Neuronal stem cell (in vitro differentiated cells): Measurements from ENCODE around the gene SSRP1.

Source experiments
- DNase-seq: peaks from one replicate; pipeline ENCODE4 v3.0.0-alpha.2; 2013; ENCODE audit warnings: low spot score
- H2AFZ ChIP-seq: one replicate; pipeline ENCODE4 v1.6.1; 2013; ENCODE audit warnings: mild to moderate bottlenecking, low read length, inconsistent platforms
- H2AK5ac ChIP-seq: 2 replicates; pipeline ENCODE4 v1.6.1; 2013; ENCODE audit warnings: low read depth, mild to moderate bottlenecking, inconsistent platforms, low read length, moderate library complexity, mixed read lengths
- H2BK120ac ChIP-seq: 2 replicates; pipeline ENCODE4 v1.6.1; 2013; ENCODE audit warnings: low read depth, mild to moderate bottlenecking, inconsistent platforms, low read length, moderate library complexity, mixed read lengths
- H2BK12ac ChIP-seq: one replicate; pipeline ENCODE4 v1.6.1; 2013; ENCODE audit warnings: low read length, inconsistent platforms
- H2BK15ac ChIP-seq: 2 replicates; pipeline ENCODE4 v1.6.1; 2013; ENCODE audit warnings: mild to moderate bottlenecking, low read length, inconsistent platforms, mixed read lengths
- H2BK5ac ChIP-seq: one replicate; pipeline ENCODE4 v1.6.1; 2013; ENCODE audit warnings: inconsistent platforms, mild to moderate bottlenecking, low read length, moderate library complexity
- H3K14ac ChIP-seq: one replicate; pipeline ENCODE4 v1.6.1; 2013; ENCODE audit warnings: low read length, inconsistent platforms
- H3K18ac ChIP-seq: 2 replicates; pipeline ENCODE4 v1.6.1; 2013; ENCODE audit warnings: low read length, inconsistent platforms
- H3K23ac ChIP-seq: 2 replicates; pipeline ENCODE4 v1.6.1; 2013; ENCODE audit warnings: low read depth, mild to moderate bottlenecking, mixed read lengths, low read length, inconsistent platforms; ENCODE audit not compliant: poor library complexity
- H3K27ac ChIP-seq: replicated peaks from 3 replicates; pipeline ENCODE4 v1.5.1; 2013; ENCODE audit warnings: low read length, inconsistent platforms
- H3K27me3 ChIP-seq, 3 experiments: 2 replicates each; pipeline ENCODE4 v1.6.1; 2013; ENCODE audit warnings: low read length in 3 of 3, mild to moderate bottlenecking in 2 of 3, inconsistent platforms in 1 of 3, low read depth in 1 of 3, mixed read lengths in 1 of 3, moderate library complexity in 1 of 3; ENCODE audit not compliant: control insufficient read depth in 3 of 3, insufficient read depth in 3 of 3
- H3K36me3 ChIP-seq, 2 donors: replicated peaks in 1 of 2; 2 replicates each; pipeline ENCODE4 v1.6.1; 2013; ENCODE audit warnings: low read length in 2 of 2; ENCODE audit not compliant: control insufficient read depth in 2 of 2, insufficient read depth in 2 of 2
- H3K4ac ChIP-seq: 2 replicates; pipeline ENCODE4 v1.6.1; 2013; ENCODE audit warnings: inconsistent platforms, mild to moderate bottlenecking, low read length, moderate library complexity
- H3K4me1 ChIP-seq, 2 donors: 1 replicate in 1 of 2; 2 replicates in 1 of 2; pipeline ENCODE4 v1.6.1; 2013; ENCODE audit warnings: low read length in 2 of 2, low read depth in 1 of 2; ENCODE audit not compliant: control insufficient read depth in 2 of 2, insufficient read depth in 1 of 2
- H3K4me2 ChIP-seq: one replicate; pipeline ENCODE4 v1.6.1; 2013; ENCODE audit warnings: mild to moderate bottlenecking, low read length, inconsistent platforms; ENCODE audit not compliant: insufficient read depth, poor library complexity, severe bottlenecking
- H3K4me3 ChIP-seq, 2 donors: 2 replicates each; pipeline ENCODE4 v1.5.1; 2013; ENCODE audit warnings: low read length in 2 of 2, mild to moderate bottlenecking in 2 of 2, inconsistent platforms in 1 of 2, moderate library complexity in 1 of 2
- H3K79me1 ChIP-seq: one replicate; pipeline ENCODE4 v1.6.1; 2013; ENCODE audit warnings: low read depth, mild to moderate bottlenecking, inconsistent platforms, low read length, moderate library complexity
- H3K9ac ChIP-seq: one replicate; pipeline ENCODE4 v1.6.1; 2013; ENCODE audit warnings: mild to moderate bottlenecking, low read depth, low read length, inconsistent platforms; ENCODE audit not compliant: poor library complexity
- H3K9me3 ChIP-seq, 2 donors: replicated peaks in 1 of 2; 2 replicates each; pipeline versions ENCODE3 to v1.6.1; 2013; ENCODE audit warnings: low read length in 2 of 2, mild to moderate bottlenecking in 2 of 2, inconsistent platforms in 1 of 2, low read depth in 1 of 2, mixed read lengths in 1 of 2, moderate library complexity in 1 of 2; ENCODE audit not compliant: control insufficient read depth in 2 of 2, insufficient read depth in 1 of 2
- H4K8ac ChIP-seq: one replicate; pipeline ENCODE4 v1.6.1; 2013; ENCODE audit warnings: low read depth, mild to moderate bottlenecking, inconsistent platforms, low read length, moderate library complexity
- H4K91ac ChIP-seq: one replicate; pipeline ENCODE4 v1.6.1; 2013; ENCODE audit warnings: low read length, low read depth, mild to moderate bottlenecking, inconsistent platforms; ENCODE audit not compliant: poor library complexity
- WGBS, 2 donors: extraction: QIAGEN DNeasy Blood & Tissue Kit; methylation state at CpG; one replicate each; pipeline ENCODE4 v1.1.7; 2013; ENCODE audit warnings: missing lambda C conversion rate in 2 of 2, mixed read lengths in 1 of 2; ENCODE audit not compliant: insufficient read length in 2 of 2, insufficient replicate concordance in 1 of 2; ENCODE audit errors: extremely low coverage in 2 of 2; 5-methylcytosine and 5-hydroxymethylcytosine counted together

Gene SSRP1

DNA sequence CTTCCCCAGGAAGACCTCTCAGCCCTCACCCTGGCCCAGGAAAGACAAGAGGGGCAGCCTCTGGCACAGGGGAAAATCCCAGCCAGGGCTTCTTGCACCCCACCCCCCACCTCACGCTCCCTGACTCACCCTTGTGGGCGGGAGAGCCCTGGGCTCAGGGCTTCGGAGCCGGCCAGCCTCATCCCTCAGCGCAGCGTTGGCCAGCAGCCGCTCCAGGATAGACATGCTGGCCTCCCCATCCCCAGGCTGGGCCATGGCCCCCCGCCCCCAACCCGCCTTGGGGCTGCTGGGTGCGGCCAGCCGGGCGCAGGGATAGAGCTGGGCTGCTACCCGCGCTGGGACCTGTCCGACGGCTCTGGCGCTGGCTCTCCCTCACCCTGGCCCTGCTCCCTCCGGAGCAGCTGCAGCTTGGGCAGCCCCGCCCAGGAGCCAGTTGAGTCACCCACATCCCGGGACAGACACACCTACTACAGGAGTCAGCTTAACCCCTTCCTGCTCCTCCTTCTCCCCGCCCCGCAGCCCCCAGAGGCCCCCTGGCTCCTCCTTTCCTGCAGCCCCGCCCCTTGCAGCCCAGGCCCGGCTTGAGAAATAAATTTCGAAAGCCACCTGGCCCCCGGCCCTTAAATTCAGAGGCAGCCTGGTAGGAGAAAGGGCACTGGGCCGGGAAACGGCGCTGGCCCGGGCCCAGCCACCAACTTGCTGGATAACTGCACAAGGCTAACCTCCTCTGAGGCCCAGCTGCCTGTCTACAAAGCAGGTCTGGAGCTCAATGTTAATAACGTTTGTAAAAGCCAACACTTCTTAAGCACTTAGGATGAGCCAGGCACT, 24.4 kb downstream of the SSRP1 start:
- no peaks in the 10 kb centered on the region for H3K27me3 ChIP-seq
- H3K18ac ChIP-seq: peak overlapping the region; percentile 89
- no peak overlapping the region for H3K14ac ChIP-seq
- no peak overlapping the region for H4K91ac ChIP-seq
- H4K8ac ChIP-seq: no peak overlapping the region
- H2BK5ac ChIP-seq: no peak overlapping the region
- no peak overlapping the region for H2AFZ ChIP-seq
- no peak overlapping the region for H2BK120ac ChIP-seq
- peaks cover 18 to 21% of the 10 kb centered on the region in 2 donors for H3K4me1 ChIP-seq
- H3K9ac ChIP-seq: peak overlapping the region; percentile 74
- H3K79me1 ChIP-seq: peaks cover 8% of the 10 kb centered on the region
- no peak overlapping the region for H2AK5ac ChIP-seq
- no peak overlapping the region for H3K23ac ChIP-seq
- no peak overlapping the region for H2BK15ac ChIP-seq
- peak overlapping the region; percentile 69 for H3K4me2 ChIP-seq
- H3K27ac ChIP-seq: peak overlapping the region; percentile 8
- peaks cover 0 to under 1% of the 10 kb centered on the region in 2 donors for H3K9me3 ChIP-seq
- DNase-seq: peak; percentile 75
- H2BK12ac ChIP-seq: no peak overlapping the region
- no peak overlapping the region for H3K4ac ChIP-seq
- peak overlapping the region in 1 of 2 donors; percentile 68 for H3K4me3 ChIP-seq
- no CpG with 5 or more reads among the region's 31 CpGs for WGBS, 2 donors
- H3K36me3 ChIP-seq: peaks cover 58 to 97% of the 10 kb centered on the region in 2 donors

DNA sequence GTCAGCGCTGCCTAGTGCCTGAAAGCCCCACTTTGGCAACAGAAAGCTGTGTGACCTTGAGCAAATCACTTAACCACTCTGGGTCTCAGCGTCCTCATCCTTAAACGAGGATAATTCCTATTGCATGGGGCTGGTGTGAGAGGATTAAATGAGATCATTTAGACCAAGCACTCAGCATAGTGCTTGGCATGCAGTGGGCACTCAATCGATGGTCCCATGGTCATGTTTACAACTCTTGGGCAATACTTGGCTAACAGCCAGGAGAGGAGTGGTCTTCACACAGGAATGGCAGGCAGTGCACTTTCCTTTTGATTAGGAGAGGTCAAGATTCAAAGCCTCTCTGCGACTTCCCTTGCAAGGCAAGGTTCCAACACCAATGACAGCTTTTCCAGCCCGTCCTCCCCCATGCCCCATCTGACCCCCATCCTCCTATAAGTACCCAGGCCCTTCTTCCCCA, 25.0 kb downstream of the SSRP1 start:
- Histone ChIP-seq H3K4ac (no peak overlapping the region), H3K9me3 (no peaks in the 10 kb centered on the region), H2BK15ac (no peak overlapping the region), H4K8ac (no peak overlapping the region), H3K18ac (peak overlapping the region; percentile 89), H2AFZ (no peak overlapping the region), H3K4me2 (peak overlapping the region; percentile 69), H3K4me3 (peak overlapping the region in 1 of 2 donors; percentile 68), H3K36me3 (peaks cover 53 to 94% of the 10 kb centered on the region in 2 donors), H3K14ac (no peak overlapping the region), H3K4me1 (peaks cover 15 to 17% of the 10 kb centered on the region in 2 donors), H3K79me1 (peaks cover 8% of the 10 kb centered on the region), H3K27me3 (no peaks in the 10 kb centered on the region), H3K23ac (no peak overlapping the region), H2BK12ac (no peak overlapping the region), H2BK5ac (no peak overlapping the region), H4K91ac (no peak overlapping the region), H3K27ac (no peak overlapping the region), H2AK5ac (no peak overlapping the region), H3K9ac (peak overlapping the region; percentile 74), H2BK120ac (no peak overlapping the region)
- no CpG with 5 or more reads among the region's 6 CpGs for WGBS, 2 donors
- no peak for DNase-seq

DNA sequence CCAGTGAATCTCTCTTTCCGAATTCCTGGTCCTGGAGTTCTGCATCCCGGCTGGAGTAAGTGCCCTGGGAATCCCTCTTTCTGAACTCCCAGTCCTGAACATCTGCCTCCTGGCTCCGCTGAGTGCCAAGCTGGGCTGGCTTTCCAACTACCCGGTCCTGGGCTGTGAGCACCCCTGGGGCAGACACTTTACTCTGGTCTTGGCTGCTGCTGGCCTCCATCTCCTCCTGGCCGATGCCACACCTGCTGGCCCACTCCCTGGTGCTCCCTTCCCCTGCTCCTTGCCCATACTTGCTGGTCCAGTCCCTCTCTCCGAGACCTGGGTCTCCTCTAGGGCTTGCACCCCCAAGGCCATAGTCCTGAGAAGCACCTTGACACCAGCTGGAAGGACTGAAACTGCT, 25.6 kb downstream of the SSRP1 start:
- Histone ChIP-seq H3K36me3 (peaks cover 50 to 95% of the 10 kb centered on the region in 2 donors), H3K18ac (no peak overlapping the region), H3K79me1 (peaks cover 8% of the 10 kb centered on the region), H3K23ac (no peak overlapping the region), H2AFZ (no peak overlapping the region), H3K9me3 (no peaks in the 10 kb centered on the region), H3K27ac (no peak overlapping the region), H3K4me3 (no peak overlapping the region), H2AK5ac (no peak overlapping the region), H4K91ac (no peak overlapping the region), H2BK12ac (no peak overlapping the region), H2BK15ac (no peak overlapping the region), H4K8ac (no peak overlapping the region), H3K4me2 (no peak overlapping the region), H2BK120ac (no peak overlapping the region), H3K14ac (no peak overlapping the region), H3K4ac (no peak overlapping the region), H3K4me1 (peaks cover 9 to 17% of the 10 kb centered on the region in 2 donors), H3K27me3 (no peaks in the 10 kb centered on the region), H2BK5ac (no peak overlapping the region), H3K9ac (no peak overlapping the region)
- no CpG with 5 or more reads among the region's 6 CpGs for WGBS, 2 donors
- DNase-seq: no peak
